T-helper 22 cell (primary cell): ENCODE results near the gene NAE1.
"Not testable (repeated sequence)": the region's sequence is repeated elsewhere in the genome, so short reads cannot be mapped to it uniquely, and the experiment has no call there.

Experiments
- DNase-seq: peaks from one replicate; pipeline ENCODE4 v3.0.0-alpha.2; 2020; ENCODE audit warnings: low read depth

NAE1 gene

DNA sequence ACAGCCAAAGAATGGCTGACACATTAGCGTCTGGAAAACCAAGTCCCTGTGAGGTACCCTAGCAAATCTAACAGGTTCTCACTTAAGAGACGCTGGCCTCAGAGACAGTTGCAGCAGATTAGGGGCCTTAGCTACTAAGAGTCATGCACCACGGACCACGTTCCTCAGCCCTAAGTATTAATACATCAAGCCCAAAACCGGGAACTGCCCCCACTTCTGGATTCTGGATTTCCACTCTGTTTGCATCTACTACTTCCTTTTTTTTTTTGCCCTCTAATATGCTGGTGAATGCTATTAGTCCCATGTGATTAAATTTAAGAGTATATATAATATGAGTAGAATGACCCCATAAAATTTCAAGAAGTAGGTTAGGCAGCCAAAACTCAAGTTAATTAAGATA is 28.6 kb downstream of the NAE1 start:
- DNase-seq = no peak

- DNase-seq = no peak
Observed at GRCh38 chr16:66801320-66802105, 29.3 kb downstream of the NAE1 start, which contains the start of gene TERB1. TSS of gene TERB1 (minus strand) at chr16:66801584. CDS start at chr16:66796798, 4,786 bp downstream.

DNA sequence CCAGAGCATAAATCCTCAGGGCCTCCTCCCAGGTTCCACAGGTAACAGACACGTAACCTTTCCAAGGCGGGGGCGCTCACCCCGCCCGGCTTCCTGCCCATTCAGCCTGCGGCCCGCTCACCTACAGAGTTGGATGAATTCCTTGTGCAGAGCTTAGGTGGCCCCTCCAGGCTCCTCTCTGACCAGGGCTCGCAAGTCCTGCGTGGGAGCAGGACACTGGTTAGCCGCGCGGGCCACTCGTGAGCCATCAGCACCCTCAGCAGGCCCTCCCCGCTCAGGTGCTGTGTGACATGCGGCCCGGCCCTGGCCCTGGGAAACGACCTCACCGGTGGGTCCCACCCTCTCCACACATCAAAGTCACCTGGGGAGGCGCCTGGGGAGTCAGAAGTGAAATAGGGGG is 29.9 kb downstream of the NAE1 start:
- DNase-seq = no peak

GRCh38 chr16:66798161-66798560 is 32.6 kb downstream of the NAE1 start:
- no peak for DNase-seq

DNA sequence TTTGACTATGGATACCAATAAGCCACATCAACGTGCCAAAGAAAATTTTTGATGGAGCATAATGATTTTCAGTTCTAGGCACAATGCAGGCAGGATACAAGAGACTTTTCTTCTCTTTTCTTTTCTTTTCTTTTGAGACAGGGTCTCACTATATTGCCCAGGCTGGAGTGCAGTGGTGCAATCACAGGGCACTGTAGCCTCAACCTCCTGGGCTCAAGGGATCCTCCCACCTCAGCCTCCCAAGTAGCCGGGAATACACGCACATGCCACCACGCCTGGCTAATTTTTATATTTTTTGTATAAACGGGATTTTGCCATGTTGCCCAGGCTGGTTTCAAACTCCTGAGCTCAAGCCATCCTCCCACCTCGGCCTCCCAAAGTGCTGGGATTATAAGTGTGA is 36.8 kb downstream of the NAE1 start:
- not testable (repeated sequence) for DNase-seq

DNA sequence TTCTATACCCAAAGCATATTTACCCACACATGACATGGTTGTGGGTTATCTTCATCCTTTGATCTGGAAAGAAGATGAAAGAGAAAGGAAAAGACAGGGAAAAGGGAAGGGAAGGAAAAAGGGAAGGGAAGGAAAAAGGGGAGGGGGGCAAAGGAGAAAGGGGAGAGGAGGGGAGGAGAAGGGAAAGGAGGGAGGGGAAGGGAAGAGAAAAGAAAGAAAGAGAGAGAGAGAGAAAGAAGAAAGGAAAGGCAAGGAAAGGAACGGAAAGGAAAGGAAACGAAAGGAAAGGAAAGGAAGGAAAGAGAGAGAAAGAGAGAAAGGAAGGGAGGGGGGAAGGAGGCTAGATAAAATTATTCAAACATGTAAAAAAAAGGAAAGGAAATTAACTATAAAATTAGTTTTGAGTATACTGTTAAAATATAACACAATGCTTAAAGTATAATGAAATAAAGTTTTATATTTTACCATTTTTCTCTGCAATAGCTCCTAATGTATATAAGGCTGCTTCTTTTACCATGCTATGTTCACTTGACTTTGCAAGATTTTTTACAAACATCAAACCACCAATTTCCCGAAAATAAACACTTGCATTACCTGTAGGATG is 40.5 kb downstream of the NAE1 start:
- DNase-seq = no peak

DNA sequence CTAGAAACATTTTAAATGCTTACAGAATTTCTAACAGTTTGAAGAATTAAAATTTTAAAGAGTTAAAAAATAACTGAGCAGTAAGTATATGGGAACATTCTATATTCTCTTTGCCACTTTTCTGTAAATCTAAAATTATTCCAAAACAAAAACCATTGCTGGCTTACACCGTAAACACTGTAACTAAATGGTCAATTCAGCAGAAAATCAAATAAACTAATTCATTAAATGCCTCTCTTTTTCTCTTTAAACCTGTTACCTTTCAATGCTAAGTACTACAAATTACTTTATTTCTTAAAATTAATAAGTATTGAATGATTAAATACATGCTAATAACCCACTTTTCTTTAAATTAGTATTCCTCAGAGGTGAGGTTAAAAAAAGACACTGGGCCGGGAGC is 43.3 kb downstream of the NAE1 start:
- DNase-seq = no peak

- no peak for DNase-seq
Observed at GRCh38 chr16:66786551-66786950, 44.2 kb downstream of the NAE1 start.

- no peak for DNase-seq
Observed at GRCh38 chr16:66776457-66776856, 54.3 kb downstream of the NAE1 start.

DNA sequence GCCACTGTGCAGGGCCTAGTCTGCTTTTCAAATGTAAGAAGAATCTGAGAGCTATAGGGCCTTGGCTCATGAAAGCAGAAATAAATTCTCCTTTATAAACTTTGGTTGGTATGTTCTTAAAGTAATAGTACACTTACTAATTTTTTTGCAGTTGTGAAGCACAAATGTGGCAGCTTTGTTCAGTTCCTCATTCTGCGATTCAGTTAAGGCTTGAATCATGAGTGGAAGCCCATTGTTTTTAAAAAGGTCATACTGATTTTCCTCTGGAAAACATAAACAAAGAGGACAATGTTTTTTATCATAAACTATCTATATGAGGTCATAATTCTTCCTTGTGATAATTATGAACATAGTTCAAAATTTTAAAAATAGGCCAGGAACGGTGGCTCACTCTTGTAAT is 55.8 kb downstream of the NAE1 start:
- no peak for DNase-seq

DNA sequence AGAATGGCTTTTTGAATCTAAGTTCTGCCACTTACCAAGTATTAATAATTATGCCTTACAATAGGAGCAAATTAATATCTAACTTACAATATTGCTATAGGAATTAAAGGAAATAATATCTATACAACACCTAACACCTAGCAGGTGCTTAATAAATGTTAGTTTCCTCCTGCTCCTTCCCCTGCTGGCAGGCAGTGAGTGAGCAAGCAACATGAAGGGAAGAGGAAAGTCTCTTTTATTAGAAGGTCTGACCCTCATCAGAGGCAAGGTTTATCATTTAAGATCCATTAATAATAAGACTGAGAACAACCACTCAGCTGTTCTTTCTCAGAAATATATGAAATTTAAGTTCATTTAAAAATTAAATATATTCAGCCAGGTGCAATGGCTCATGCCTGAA is 72.7 kb downstream of the NAE1 start:
- DNase-seq = no peak

GRCh38 chr16:66754819-66755218 is 76.0 kb downstream of the NAE1 start:
- no peak for DNase-seq

DNA sequence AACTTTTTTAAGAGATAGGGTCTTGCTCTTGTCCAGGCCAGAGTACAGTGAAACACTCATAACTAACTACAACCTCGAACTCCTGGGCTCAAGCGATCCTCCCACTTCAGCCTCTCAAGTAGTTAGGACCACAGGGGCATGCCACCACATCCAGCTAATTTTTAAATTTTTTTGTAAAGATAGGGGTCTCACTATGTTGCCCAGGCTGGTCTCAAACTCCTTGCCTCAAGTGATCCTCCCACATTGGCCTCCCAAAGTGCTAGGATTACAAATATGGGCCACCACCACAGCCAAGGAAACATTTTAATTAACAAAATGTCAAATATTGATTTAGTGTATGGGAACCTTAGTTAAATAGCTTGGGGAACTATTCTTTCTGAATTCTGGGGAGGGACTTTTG is 76.6 kb downstream of the NAE1 start:
- DNase-seq = no peak

GRCh38 chr16:66752958-66753357 is 77.8 kb downstream of the NAE1 start:
- DNase-seq = no peak
